IPS-18a (cell line): ENCODE data around the gene KCTD7.
"Not testable (repeated sequence)": the region's sequence is repeated elsewhere in the genome, so short reads cannot be mapped to it uniquely, and the experiment has no call there.

Experiments
- H3K27ac ChIP-seq: one replicate; pipeline ENCODE4 v1.5.1; 2013; ENCODE audit warnings: low read length
- H3K27me3 ChIP-seq: one replicate; pipeline ENCODE4 v1.6.1; 2013; ENCODE audit warnings: mild to moderate bottlenecking, low read length; ENCODE audit not compliant: control insufficient read depth, insufficient read depth
- H3K36me3 ChIP-seq: one replicate; pipeline ENCODE4 v1.6.1; 2013; ENCODE audit warnings: low read depth, low read length; ENCODE audit not compliant: control insufficient read depth
- H3K4me1 ChIP-seq: one replicate; pipeline ENCODE4 v1.6.1; 2013; ENCODE audit warnings: low read depth, low read length; ENCODE audit not compliant: control insufficient read depth
- H3K4me3 ChIP-seq: one replicate; pipeline ENCODE4 v1.5.1; 2013; ENCODE audit warnings: low read length
- H3K9ac ChIP-seq: one replicate; pipeline ENCODE4 v1.6.1; 2013; ENCODE audit warnings: mild to moderate bottlenecking, low read length, moderate library complexity
- H3K9me3 ChIP-seq: one replicate; pipeline ENCODE4 v1.6.1; 2013; ENCODE audit warnings: low read depth, low read length; ENCODE audit not compliant: control insufficient read depth

Gene KCTD7

GRCh38 chr7:66640802-66641525 is 12.3 kb downstream of the KCTD7 start:
- Histone ChIP-seq H3K4me3 (no peak overlapping the region), H3K4me1 (no peaks in the 10 kb centered on the region), H3K36me3 (peaks cover 27% of the 10 kb centered on the region), H3K27ac (no peak overlapping the region), H3K9me3 (no peaks in the 10 kb centered on the region), H3K27me3 (no peaks in the 10 kb centered on the region), H3K9ac (no peak overlapping the region)

GRCh38 chr7:66641526-66641871 is 12.8 kb downstream of the KCTD7 start:
- no peak overlapping the region for H3K9ac ChIP-seq
- H3K27ac ChIP-seq = no peak overlapping the region
- no peaks in the 10 kb centered on the region for H3K9me3 ChIP-seq
- no peaks in the 10 kb centered on the region for H3K4me1 ChIP-seq
- H3K4me3 ChIP-seq = no peak overlapping the region
- peaks cover 27% of the 10 kb centered on the region for H3K36me3 ChIP-seq
- H3K27me3 ChIP-seq = no peaks in the 10 kb centered on the region

DNA sequence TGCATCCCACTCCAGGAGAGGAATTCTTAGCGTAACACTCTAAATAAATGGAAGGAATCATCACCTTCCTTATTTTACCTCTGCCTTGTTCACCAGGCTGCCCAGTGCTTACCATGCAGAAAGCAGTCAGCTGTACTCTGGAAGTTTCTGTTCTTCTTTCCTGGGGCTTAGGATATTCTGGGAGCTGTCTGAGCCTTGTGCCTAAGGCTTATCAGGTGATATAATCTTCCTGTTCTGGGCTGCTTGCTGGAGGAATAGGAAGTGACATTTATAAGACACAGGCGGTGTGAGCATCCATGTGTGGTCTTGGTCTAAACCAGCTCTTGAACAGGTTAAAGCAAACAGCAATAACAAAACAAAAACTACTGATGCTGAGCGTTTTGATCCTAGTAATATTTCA is 13.5 kb downstream of the KCTD7 start:
- H3K27ac ChIP-seq = no peak overlapping the region
- peaks cover 27% of the 10 kb centered on the region for H3K36me3 ChIP-seq
- no peak overlapping the region for H3K4me3 ChIP-seq
- no peaks in the 10 kb centered on the region for H3K4me1 ChIP-seq
- no peak overlapping the region for H3K9ac ChIP-seq
- H3K27me3 ChIP-seq = no peaks in the 10 kb centered on the region
- H3K9me3 ChIP-seq = no peaks in the 10 kb centered on the region

GRCh38 chr7:66642932-66643331 is 14.3 kb downstream of the KCTD7 start:
- H3K4me1 ChIP-seq = no peaks in the 10 kb centered on the region
- H3K36me3 ChIP-seq = peaks cover 27% of the 10 kb centered on the region
- H3K9ac ChIP-seq = no peak overlapping the region
- no peaks in the 10 kb centered on the region for H3K9me3 ChIP-seq
- no peak overlapping the region for H3K4me3 ChIP-seq
- no peak overlapping the region for H3K27ac ChIP-seq
- no peaks in the 10 kb centered on the region for H3K27me3 ChIP-seq

DNA sequence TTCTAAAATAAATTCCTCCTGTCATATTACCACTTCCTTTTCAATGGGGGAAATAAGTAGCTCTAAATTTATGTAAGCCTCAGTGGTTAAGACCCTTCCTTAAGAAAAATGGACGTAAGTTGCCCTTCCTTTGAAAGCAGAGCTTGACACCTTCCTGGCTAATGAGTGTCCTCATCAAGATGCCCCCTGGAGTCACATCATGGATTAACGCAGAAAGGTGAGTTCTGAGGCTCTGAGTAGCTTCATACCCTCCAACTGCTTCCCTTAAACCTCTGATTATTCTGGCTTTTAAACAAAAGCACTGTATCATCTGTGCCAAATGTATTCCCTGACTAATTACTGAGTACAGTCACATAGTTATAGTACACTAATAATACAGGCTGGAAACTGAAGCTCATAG is 14.7 kb downstream of the KCTD7 start:
- Histone ChIP-seq H3K36me3 (peaks cover 27% of the 10 kb centered on the region), H3K27ac (no peak overlapping the region), H3K27me3 (no peaks in the 10 kb centered on the region), H3K4me3 (no peak overlapping the region), H3K4me1 (no peaks in the 10 kb centered on the region), H3K9ac (no peak overlapping the region), H3K9me3 (no peaks in the 10 kb centered on the region)

GRCh38 chr7:66651026-66651425 is 22.3 kb downstream of the KCTD7 start:
- H3K27me3 ChIP-seq, H3K27ac ChIP-seq, H3K4me3 ChIP-seq, H3K36me3 ChIP-seq, H3K9ac ChIP-seq, H3K9me3 ChIP-seq, H3K4me1 ChIP-seq: not testable (repeated sequence)

GRCh38 chr7:66653719-66654274 is 25.1 kb downstream of the KCTD7 start:
- not testable (repeated sequence) for H3K36me3 ChIP-seq, H3K9me3 ChIP-seq, H3K4me1 ChIP-seq, H3K27me3 ChIP-seq
- Histone ChIP-seq H3K27ac (peak overlapping the region; percentile 82), H3K9ac (peak overlapping the region; percentile 86), H3K4me3 (peak overlapping the region; percentile 89)

DNA sequence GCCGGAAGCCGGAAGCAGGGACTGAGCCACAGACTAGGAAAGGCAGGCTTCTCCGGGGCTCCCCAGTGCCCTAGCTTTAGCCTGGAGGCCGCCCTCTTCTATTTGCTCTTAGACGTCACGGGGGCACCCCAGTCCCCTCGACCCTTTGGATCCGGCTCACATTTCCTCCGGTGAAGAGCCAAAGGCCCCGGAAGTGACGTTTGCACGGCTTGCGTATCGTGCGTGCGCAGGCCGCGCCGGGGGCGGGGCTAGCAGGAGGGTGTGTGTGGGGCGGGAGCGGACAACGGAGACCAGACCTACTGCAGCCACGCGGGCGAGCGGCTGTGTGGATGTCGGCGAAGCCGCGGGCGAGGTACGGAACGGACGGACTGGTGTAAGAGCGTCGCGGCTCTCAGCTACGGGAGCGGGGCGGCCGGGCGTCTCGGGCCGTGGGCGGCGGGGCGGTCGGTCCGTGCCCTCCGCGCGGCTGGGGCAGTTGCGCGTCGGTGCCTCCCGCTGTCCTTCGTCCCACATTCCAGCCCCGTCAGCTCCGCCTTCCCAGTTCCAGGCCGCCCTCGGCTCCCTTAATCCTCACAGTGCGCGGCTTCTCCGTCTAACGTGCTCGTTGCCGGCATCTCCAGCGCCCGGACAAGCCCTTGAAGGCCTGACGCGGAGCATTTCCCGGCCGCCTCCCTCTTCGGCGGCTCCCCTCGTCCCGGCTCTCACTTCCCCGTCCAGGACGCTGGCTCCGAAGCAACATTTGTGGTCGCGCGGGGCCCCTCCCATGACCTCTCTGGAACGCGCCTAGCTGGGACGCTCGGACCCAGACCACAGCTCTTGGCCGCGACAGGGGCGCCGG is 25.8 kb downstream of the KCTD7 start:
- Histone ChIP-seq H3K27ac (peak overlapping the region; percentile 82), H3K9me3 (no peaks in the 10 kb centered on the region), H3K4me1 (no peaks in the 10 kb centered on the region), H3K36me3 (no peaks in the 10 kb centered on the region), H3K27me3 (no peaks in the 10 kb centered on the region), H3K4me3 (peak overlapping the region; percentile 89), H3K9ac (peak overlapping the region; percentile 86)

DNA sequence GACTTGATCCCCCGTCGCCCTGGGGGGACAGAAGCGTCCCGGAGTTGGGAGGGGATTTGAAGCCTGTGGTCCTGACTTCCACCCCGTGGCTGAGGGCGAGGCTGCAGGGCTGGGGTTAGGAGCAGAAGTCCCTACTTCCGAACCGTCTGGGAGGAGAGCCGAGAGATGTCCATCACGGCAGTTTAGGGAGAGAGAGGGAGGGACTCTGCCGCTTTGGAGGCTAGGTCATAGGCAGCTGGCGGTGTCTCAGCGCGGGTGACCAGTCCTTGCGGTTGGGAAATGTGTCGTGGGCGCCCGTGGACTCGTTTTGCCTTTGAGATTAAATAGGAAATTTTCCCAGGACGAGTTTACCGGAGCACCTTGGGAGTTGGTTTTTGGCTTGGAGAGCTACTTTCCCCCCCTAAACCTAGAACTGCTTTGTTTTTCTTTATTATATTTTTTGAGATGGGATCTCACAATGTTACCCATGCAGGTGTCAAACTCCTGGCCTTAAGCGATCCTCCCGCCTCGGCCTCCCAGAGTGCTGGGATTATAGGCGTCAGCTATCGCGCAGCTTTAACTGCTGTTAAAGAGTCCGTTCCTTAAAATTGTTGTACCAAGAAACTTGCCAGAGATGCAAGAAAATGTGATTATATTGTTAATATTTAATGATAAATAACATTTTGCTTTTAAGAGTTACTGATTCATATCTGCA is 26.6 kb downstream of the KCTD7 start:
- H3K9me3 ChIP-seq, H3K4me1 ChIP-seq, H3K36me3 ChIP-seq, H3K27me3 ChIP-seq: not testable (repeated sequence)
- peak overlapping the region; percentile 89 for H3K4me3 ChIP-seq
- H3K27ac ChIP-seq = peak overlapping the region; percentile 24
- peak overlapping the region; percentile 86 for H3K9ac ChIP-seq

GRCh38 chr7:66655826-66656485 is 27.3 kb downstream of the KCTD7 start:
- not testable (repeated sequence) for H3K36me3 ChIP-seq, H3K9ac ChIP-seq, H3K27ac ChIP-seq, H3K27me3 ChIP-seq, H3K9me3 ChIP-seq, H3K4me1 ChIP-seq
- peak overlapping the region; percentile 89 for H3K4me3 ChIP-seq

- Histone ChIP-seq H3K4me1 (no peaks in the 10 kb centered on the region), H3K27ac (no peak overlapping the region), H3K9me3 (no peaks in the 10 kb centered on the region), H3K9ac (no peak overlapping the region), H3K27me3 (no peaks in the 10 kb centered on the region), H3K4me3 (no peak overlapping the region), H3K36me3 (no peaks in the 10 kb centered on the region)
These were observed 29.1 kb downstream of the KCTD7 start for GRCh38 chr7:66657798-66658197.
